ENCODE measurements around the gene PON2. TPM values are rescaled to one million over a fixed set of nuclear protein-coding genes. Genes with fewer than 3 reads are reported as not detected.

The PON2 gene
- total RNA-seq, 1 experiment from 2014 or later = 56.4 TPM

- ATAC-seq (no peak), DNase-seq (no peak)
- Histone ChIP-seq H3K27me3 (ENCODE audit: low read length) (no peaks in the 10 kb centered on the region), H3K36me3 (ENCODE audit: low read depth, low read length) (no peaks in the 10 kb centered on the region), H3K4me2 (ENCODE audit: low read length) (no peak overlapping the region), H3K79me2 (ENCODE audit: low read length) (no peaks in the 10 kb centered on the region), H2AFZ (ENCODE audit: low read length) (no peak overlapping the region), H3K9ac (ENCODE audit: low read length) (no peak overlapping the region), H3F3A (ENCODE audit: low read length, unreplicated experiment) (no peaks in the 10 kb centered on the region), H4K20me1 (ENCODE audit: low read length) (no peaks in the 10 kb centered on the region), H3K27ac (ENCODE audit: low read length) (no peak overlapping the region), H3K9me3 (ENCODE audit: low read length) (no peaks in the 10 kb centered on the region), H3K9me2 (replicated peaks; ENCODE audit: low read length) (no peaks in the 10 kb centered on the region), H3K4me1 (ENCODE audit: insufficient read depth, low read length) (no peaks in the 10 kb centered on the region), H3K4me3 (ENCODE audit: low read length) (no peak overlapping the region)
- no TSS peak for BruUV-seq (replicated peaks)
- TF ChIP-seq EZH2phosphoT487 (IDR thresholded peaks at IDR 0.05; ENCODE audit: borderline replicate concordance, low read length) (no peak), EZH2 (IDR thresholded peaks at IDR 0.05; ENCODE audit: low read length, unreplicated experiment) (no peak), CTCF (conservative IDR thresholded peaks at IDR 0.05; ENCODE audit: low read depth, low read length) (no peak)
- ChIA-PET CTCF (no interaction called here), POLR2A (ENCODE audit: unreplicated experiment) (interaction anchor here (0.8 kb wide), 1 partner anchor 365 kb away, joined by 6 read pairs; no protein-coding TSS in a partner anchor)
- intact Hi-C loops (cut with micrococcal nuclease) = no loop called here
Observed at GRCh38 chr7:95398155-95398940, 36.5 kb downstream of the PON2 start.

GRCh38 chr7:95397381-95397780 lies 37.4 kb downstream of the PON2 start:
- Histone ChIP-seq H3K9me2 (replicated peaks; ENCODE audit: low read length) (no peaks in the 10 kb centered on the region), H3K36me3 (ENCODE audit: low read depth, low read length) (no peaks in the 10 kb centered on the region), H3K27ac (ENCODE audit: low read length) (no peak overlapping the region), H3K9ac (ENCODE audit: low read length) (no peak overlapping the region), H3K4me1 (ENCODE audit: insufficient read depth, low read length) (no peaks in the 10 kb centered on the region), H3K9me3 (ENCODE audit: low read length) (no peaks in the 10 kb centered on the region), H3K4me2 (ENCODE audit: low read length) (no peak overlapping the region), H3F3A (ENCODE audit: low read length, unreplicated experiment) (no peaks in the 10 kb centered on the region), H2AFZ (ENCODE audit: low read length) (no peak overlapping the region), H4K20me1 (ENCODE audit: low read length) (no peaks in the 10 kb centered on the region), H3K27me3 (ENCODE audit: low read length) (no peaks in the 10 kb centered on the region), H3K79me2 (ENCODE audit: low read length) (no peaks in the 10 kb centered on the region), H3K4me3 (ENCODE audit: low read length) (no peak overlapping the region)
- ATAC-seq (no peak), DNase-seq (no peak)
- POLR2A ChIA-PET (ENCODE audit: unreplicated experiment) = no interaction called here
- TF ChIP-seq CTCF (conservative IDR thresholded peaks at IDR 0.05; ENCODE audit: low read depth, low read length) = no peak
- TF ChIP-seq EZH2phosphoT487 (IDR thresholded peaks at IDR 0.05; ENCODE audit: borderline replicate concordance, low read length) = no peak
- no peak for TF ChIP-seq EZH2 (IDR thresholded peaks at IDR 0.05; ENCODE audit: low read length, unreplicated experiment)
- intact Hi-C loops (cut with micrococcal nuclease) = no loop called here
- CTCF ChIA-PET = no interaction called here
- BruUV-seq (replicated peaks) = no TSS peak

Data from PC-3 (cell line).